Colonic mucosa (tissue), 4 donors: ENCODE data around the gene CDH10. TPM values are rescaled to one million over a fixed set of nuclear protein-coding genes. Genes with fewer than 3 reads are reported as not detected.

Source experiments
- DNase-seq: peaks from one replicate; pipeline ENCODE4 v3.0.0-alpha.2; 2020
- H3K27ac ChIP-seq: fragments of 200-600 bp; one replicate; pipeline ENCODE4 v1.8.0; 2021
- H3K27me3 ChIP-seq: fragments of 200-600 bp; one replicate; pipeline ENCODE4 v1.8.0; 2021
- H3K36me3 ChIP-seq: fragments of 200-600 bp; one replicate; pipeline ENCODE4 v1.8.0; 2021
- H3K4me1 ChIP-seq: fragments of 200-600 bp; one replicate; pipeline ENCODE4 v1.8.0; 2021; ENCODE audit warnings: mild to moderate bottlenecking
- H3K4me3 ChIP-seq: fragments of 200-600 bp; one replicate; pipeline ENCODE4 v1.8.0; 2021
- H3K9ac ChIP-seq, 2 donors: one replicate each; pipeline ENCODE4 v1.7.0; 2013; ENCODE audit warnings: control low read depth in 2 of 2, low read depth in 2 of 2, low read length in 2 of 2
- H3K9me3 ChIP-seq: fragments of 200-600 bp; one replicate; pipeline ENCODE4 v1.8.0; 2021
- intact Hi-C: fragments of 100-400 bp; cut with DNase I; formaldehyde crosslinking; loops from one replicate; pipeline ENCODE4 v1.14.1; 2022
- total RNA-seq, 2 donors: library from RNA; stranded (reverse); fragmentation: NEBNext Ultra II Directional in 1 of 2; extraction: Animal tissue kit (Norgen Biotek cat#: 25700) in 1 of 2; gene quantifications; one replicate each; pipeline ENCODE4 v1.2.1, GENCODE V29; 2021
- TF ChIP-seq, protein P1 (sequence below): fragments of 200-600 bp; IDR thresholded peaks from one replicate; pipeline ENCODE4 v1.8.0; 2022; ENCODE audit warnings: antibody characterized with exemption, mild to moderate bottlenecking
- donor health status: healthy.
- donor health status: DM: no; HTN: no; CAD: no.
- donor health status: DM: no; HTN: no; CAD: no.

Gene CDH10
- total RNA-seq, 2 donors from 2014 or later = 0.07 to 0.13 TPM

DNA sequence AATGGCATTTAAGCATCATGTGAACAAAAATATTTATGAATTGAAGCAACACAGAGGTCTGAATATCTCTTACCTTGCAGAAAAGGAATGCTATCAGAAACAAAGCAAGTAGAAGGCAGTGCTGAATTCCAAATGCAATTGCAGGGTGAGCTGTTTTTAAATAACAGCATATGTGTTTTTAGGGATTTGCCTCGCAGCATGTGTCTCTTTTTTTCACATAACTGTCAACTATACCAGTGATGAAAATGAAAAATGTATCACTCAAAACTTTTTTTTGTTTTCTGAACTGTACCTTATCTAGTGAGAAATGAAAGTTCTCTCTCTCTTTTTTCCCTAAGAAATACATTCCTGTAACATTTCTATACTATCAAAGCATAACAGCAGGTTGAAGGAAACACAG is 21.2 kb downstream of the CDH10 start:
- Histone ChIP-seq H3K4me1 (no peaks in the 10 kb centered on the region), H3K27ac (no peak overlapping the region), H3K4me3 (no peak overlapping the region), H3K36me3 (no peaks in the 10 kb centered on the region), H3K9ac (no peak overlapping the region), H3K9me3 (no peaks in the 10 kb centered on the region), H3K27me3 (no peaks in the 10 kb centered on the region)
- DNase-seq = no peak
- intact Hi-C loops = no loop called here
- TF ChIP-seq, protein P1, sequence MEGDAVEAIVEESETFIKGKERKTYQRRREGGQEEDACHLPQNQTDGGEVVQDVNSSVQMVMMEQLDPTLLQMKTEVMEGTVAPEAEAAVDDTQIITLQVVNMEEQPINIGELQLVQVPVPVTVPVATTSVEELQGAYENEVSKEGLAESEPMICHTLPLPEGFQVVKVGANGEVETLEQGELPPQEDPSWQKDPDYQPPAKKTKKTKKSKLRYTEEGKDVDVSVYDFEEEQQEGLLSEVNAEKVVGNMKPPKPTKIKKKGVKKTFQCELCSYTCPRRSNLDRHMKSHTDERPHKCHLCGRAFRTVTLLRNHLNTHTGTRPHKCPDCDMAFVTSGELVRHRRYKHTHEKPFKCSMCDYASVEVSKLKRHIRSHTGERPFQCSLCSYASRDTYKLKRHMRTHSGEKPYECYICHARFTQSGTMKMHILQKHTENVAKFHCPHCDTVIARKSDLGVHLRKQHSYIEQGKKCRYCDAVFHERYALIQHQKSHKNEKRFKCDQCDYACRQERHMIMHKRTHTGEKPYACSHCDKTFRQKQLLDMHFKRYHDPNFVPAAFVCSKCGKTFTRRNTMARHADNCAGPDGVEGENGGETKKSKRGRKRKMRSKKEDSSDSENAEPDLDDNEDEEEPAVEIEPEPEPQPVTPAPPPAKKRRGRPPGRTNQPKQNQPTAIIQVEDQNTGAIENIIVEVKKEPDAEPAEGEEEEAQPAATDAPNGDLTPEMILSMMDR = no peak

DNA sequence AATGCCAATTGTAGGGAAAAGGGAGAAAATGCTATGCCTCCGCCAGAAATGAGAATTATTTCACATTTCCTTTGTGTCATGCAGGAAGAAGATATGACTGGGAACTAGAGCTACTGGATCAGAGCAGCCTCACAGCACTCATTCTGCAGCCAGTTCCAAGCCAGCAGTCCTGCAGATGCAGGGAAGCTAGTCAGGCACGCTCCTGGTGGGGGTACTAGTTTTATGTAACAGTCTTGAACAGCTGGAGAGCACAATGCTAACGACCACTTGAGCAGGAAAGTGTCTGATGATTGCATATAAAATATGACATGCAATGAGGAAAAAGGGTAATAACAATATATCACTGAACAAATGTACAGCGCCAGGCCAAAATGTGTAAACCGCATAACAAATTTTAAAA is 21.7 kb downstream of the CDH10 start:
- Histone ChIP-seq H3K9ac (no peak overlapping the region), H3K27ac (no peak overlapping the region), H3K27me3 (no peaks in the 10 kb centered on the region), H3K4me3 (no peak overlapping the region), H3K9me3 (no peaks in the 10 kb centered on the region), H3K36me3 (no peaks in the 10 kb centered on the region), H3K4me1 (no peaks in the 10 kb centered on the region)
- intact Hi-C loops = no loop called here
- DNase-seq = no peak
- TF ChIP-seq, protein P1 = no peak

DNA sequence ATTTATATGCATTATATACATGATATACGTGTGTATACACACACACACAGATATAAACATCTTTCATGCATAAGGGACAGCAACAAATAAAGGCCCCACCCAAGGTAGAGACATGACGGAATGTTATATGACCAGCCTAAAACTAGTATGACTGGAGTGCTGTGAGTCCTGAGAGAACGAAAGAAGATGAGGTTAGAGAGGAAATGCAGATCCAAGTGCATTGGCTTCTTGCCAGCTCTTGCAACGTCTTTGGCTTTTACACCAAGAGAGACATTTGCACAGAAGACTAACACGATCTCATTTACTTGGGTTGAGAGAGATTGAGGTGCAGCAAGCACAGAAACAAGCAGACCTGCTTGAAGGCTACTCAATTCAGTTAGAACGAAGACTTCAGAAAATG is 23.0 kb downstream of the CDH10 start:
- no peaks in the 10 kb centered on the region for H3K4me1 ChIP-seq
- no peaks in the 10 kb centered on the region for H3K27me3 ChIP-seq
- no peaks in the 10 kb centered on the region for H3K36me3 ChIP-seq
- H3K27ac ChIP-seq = no peak overlapping the region
- no peaks in the 10 kb centered on the region for H3K9me3 ChIP-seq
- DNase-seq = peak; percentile 18
- H3K9ac ChIP-seq = no peak overlapping the region
- TF ChIP-seq, protein P1 = no peak
- H3K4me3 ChIP-seq = no peak overlapping the region
- intact Hi-C loops = no loop called here

DNA sequence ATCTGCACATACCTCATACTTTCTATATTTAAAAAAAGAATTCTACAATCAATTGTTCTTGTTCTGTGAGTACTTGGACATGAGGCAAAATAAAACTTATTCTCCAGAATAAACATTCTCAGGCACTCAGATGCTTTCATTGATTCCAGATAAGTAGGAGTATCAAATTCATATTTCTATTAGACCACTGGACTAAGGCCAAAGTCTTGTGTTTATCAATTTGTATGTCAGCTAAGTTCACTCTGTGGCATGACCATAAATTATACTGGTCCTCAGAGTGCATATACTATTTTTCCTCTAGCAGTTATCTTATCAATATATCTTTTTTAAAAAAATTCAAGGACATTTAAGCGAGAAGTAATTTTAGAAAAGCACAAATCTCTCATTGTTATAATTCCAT is 28.2 kb downstream of the CDH10 start:
- Histone ChIP-seq H3K27ac (no peak overlapping the region), H3K4me3 (no peak overlapping the region), H3K9me3 (no peaks in the 10 kb centered on the region), H3K27me3 (no peaks in the 10 kb centered on the region), H3K36me3 (no peaks in the 10 kb centered on the region), H3K9ac (no peak overlapping the region), H3K4me1 (no peaks in the 10 kb centered on the region)
- no peak for DNase-seq
- TF ChIP-seq, protein P1 = no peak
- intact Hi-C loops = no loop called here

DNA sequence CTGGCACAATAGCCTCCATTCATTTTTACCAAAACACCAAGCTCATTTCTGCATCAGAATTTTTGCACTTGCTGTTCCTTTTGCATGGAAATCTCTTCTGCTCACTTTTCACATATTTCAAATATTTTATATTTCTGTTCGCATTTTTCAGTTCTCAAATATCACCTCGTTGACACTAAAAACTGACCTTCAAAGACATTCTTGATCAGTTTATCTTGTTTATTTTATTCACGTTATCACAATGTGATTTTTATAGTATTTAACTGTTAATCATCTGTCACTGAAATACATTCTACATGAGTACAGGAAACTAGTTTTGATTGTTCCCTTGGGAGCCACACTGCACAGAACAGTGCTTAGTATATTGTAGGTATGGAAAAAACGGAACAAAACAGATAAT is 29.6 kb downstream of the CDH10 start:
- Histone ChIP-seq H3K27me3 (no peaks in the 10 kb centered on the region), H3K4me3 (no peak overlapping the region), H3K4me1 (no peaks in the 10 kb centered on the region), H3K9ac (no peak overlapping the region), H3K27ac (no peak overlapping the region), H3K36me3 (no peaks in the 10 kb centered on the region), H3K9me3 (no peaks in the 10 kb centered on the region)
- DNase-seq = no peak
- TF ChIP-seq, protein P1 = no peak
- intact Hi-C loops = no loop called here

DNA sequence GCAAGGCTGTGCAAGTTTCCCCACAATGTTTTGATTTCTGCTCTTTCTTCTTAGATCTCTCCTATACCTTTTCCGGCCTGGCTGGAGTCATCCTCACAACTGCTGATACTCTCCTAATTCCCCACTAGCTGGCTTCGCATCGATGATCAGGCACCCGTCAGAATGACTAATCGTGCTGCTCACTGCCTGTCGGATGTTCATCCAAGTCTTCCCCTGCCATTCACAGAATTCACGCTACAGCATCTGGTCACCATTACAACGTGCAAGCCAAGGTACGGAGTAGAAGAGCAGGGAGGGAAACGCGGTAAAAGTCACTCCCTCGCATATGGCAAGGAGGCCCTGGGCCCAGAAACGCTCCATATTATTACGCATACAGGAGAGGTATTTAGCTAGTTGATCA is 35.1 kb downstream of the CDH10 start:
- intact Hi-C loops = no loop called here

More for the DNA sequence above, 35.1 kb downstream of the CDH10 start:
- TF ChIP-seq, protein P1 = no peak
- Histone ChIP-seq H3K27me3 (no peaks in the 10 kb centered on the region), H3K36me3 (no peaks in the 10 kb centered on the region), H3K4me1 (no peaks in the 10 kb centered on the region), H3K9me3 (no peaks in the 10 kb centered on the region), H3K27ac (no peak overlapping the region), H3K4me3 (no peak overlapping the region), H3K9ac (no peak overlapping the region)
- no peak for DNase-seq
